OCI-LY1 (cell line): ENCODE results near the gene ZNF618.

ENCODE experiments used
- H2AFZ ChIP-seq: fragments of 200-600 bp; sonication (generic), shearing (Covaris generic); 2 replicates; pipeline ENCODE4 v1.6.0; 2014; ENCODE audit warnings: antibody characterized with exemption, mild to moderate bottlenecking, low read length
- H3F3A ChIP-seq: fragments of 200-600 bp; sonication (generic), shearing (Covaris generic); 2 replicates; pipeline ENCODE4 v1.6.0; 2014; ENCODE audit warnings: mild to moderate bottlenecking, antibody characterized with exemption, low read length, moderate library complexity; ENCODE audit not compliant: insufficient read depth
- H3K27ac ChIP-seq: fragments of 200-600 bp; sonication (generic); 2 replicates; pipeline ENCODE4 v1.5.1; 2014; ENCODE audit warnings: low read length, mixed run types, mild to moderate bottlenecking, low read depth; ENCODE audit not compliant: poor library complexity, severe bottlenecking
- H3K27me3 ChIP-seq: fragments of 200-600 bp; sonication (generic); 2 replicates; pipeline ENCODE4 v1.6.0; 2014; ENCODE audit warnings: antibody characterized with exemption, mild to moderate bottlenecking, low read length, moderate library complexity; ENCODE audit not compliant: insufficient read depth
- H3K36me3 ChIP-seq: fragments of 200-600 bp; sonication (generic); 2 replicates; pipeline ENCODE4 v1.6.1; 2014; ENCODE audit warnings: mild to moderate bottlenecking, antibody characterized with exemption, low read length, moderate library complexity, mixed read lengths; ENCODE audit not compliant: insufficient read depth
- H3K4me1 ChIP-seq: fragments of 200-600 bp; sonication (generic); 2 replicates; pipeline ENCODE4 v1.5.1; 2014; ENCODE audit warnings: mild to moderate bottlenecking, low read length, moderate library complexity; ENCODE audit not compliant: insufficient read depth, severe bottlenecking
- H3K4me2 ChIP-seq: fragments of 200-600 bp; sonication (generic), shearing (Covaris generic); 2 replicates; pipeline ENCODE4 v1.6.1; 2014; ENCODE audit warnings: low read length
- H3K4me3 ChIP-seq: fragments of 200-600 bp; sonication (generic); 2 replicates; pipeline ENCODE4 v1.5.1; 2014; ENCODE audit warnings: low read length, low read depth, mild to moderate bottlenecking, mixed read lengths; ENCODE audit not compliant: poor library complexity, severe bottlenecking
- H3K79me2 ChIP-seq: fragments of 200-600 bp; shearing (Covaris generic); 2 replicates; pipeline ENCODE4 v1.6.1; 2016; ENCODE audit warnings: mixed run types, low read length, mixed read lengths; ENCODE audit not compliant: insufficient read depth
- H3K9ac ChIP-seq: fragments of 200-600 bp; sonication (generic), shearing (Covaris generic); 2 replicates; pipeline ENCODE4 v1.6.1; 2014; ENCODE audit warnings: mild to moderate bottlenecking, low read length, mixed read lengths
- H3K9me2 ChIP-seq: fragments of 200-600 bp; sonication (generic), shearing (Covaris generic); 2 replicates; pipeline ENCODE4 v1.6.1; 2014; ENCODE audit warnings: low read depth, mild to moderate bottlenecking, low read length, mixed read lengths
- H3K9me3 ChIP-seq: fragments of 200-600 bp; shearing (Covaris generic); 2 replicates; pipeline ENCODE4 v1.6.1; 2014; ENCODE audit warnings: low read length, mixed read lengths
- H4K20me1 ChIP-seq: fragments of 200-600 bp; sonication (generic), shearing (Covaris generic); 2 replicates; pipeline ENCODE4 v1.6.0; 2016; ENCODE audit warnings: mild to moderate bottlenecking, low read length; ENCODE audit not compliant: insufficient read depth
- CTCF ChIP-seq: fragments of 200-600 bp; sonication (generic), shearing (Covaris generic); IDR thresholded peaks from 2 replicates; pipeline ENCODE4 v1.5.1; 2017; ENCODE audit warnings: mild to moderate bottlenecking, antibody characterized with exemption, low read length, moderate library complexity, mixed read lengths
- EZH2 ChIP-seq: fragments of 200-600 bp; sonication (generic), shearing (Covaris generic); IDR thresholded peaks from 2 replicates; pipeline ENCODE4 v1.8.0; 2017; ENCODE audit warnings: borderline replicate concordance, mixed run types, mild to moderate bottlenecking, antibody characterized with exemption, low read length, moderate library complexity, mixed read lengths

The ZNF618 gene

GRCh38 chr9:113992276-113992951, 116.3 kb downstream of the ZNF618 start:
- Histone ChIP-seq H3K27ac (no peak overlapping the region), H3K4me2 (no peak overlapping the region), H3K36me3 (no peaks in the 10 kb centered on the region)

GRCh38 chr9:113992994-113993393, 116.9 kb downstream of the ZNF618 start:
- TF ChIP-seq CTCF (no peak), EZH2 (no peak)
- H3K27me3 ChIP-seq = 0 out of 2 replicates have a peak, but pooled peaks cover 3% of the 10 kb centered on the region

More at GRCh38 chr9:113992276-113992951, 116.3 kb downstream of the ZNF618 start:
- no peaks in the 10 kb centered on the region for H4K20me1 ChIP-seq
- H3K9ac ChIP-seq = no peak overlapping the region
- H3K27me3 ChIP-seq = 0 out of 2 replicates have a peak, but pooled peaks cover 3% of the 10 kb centered on the region
- no peaks in the 10 kb centered on the region for H3K9me3 ChIP-seq
- no peaks in the 10 kb centered on the region for H3K4me1 ChIP-seq
- H3K9me2 ChIP-seq = no peaks in the 10 kb centered on the region
- no peaks in the 10 kb centered on the region for H3K79me2 ChIP-seq
- TF ChIP-seq CTCF (no peak), EZH2 (no peak)
- no peaks in the 10 kb centered on the region for H3F3A ChIP-seq
- H2AFZ ChIP-seq = no peak overlapping the region
- no peak overlapping the region for H3K4me3 ChIP-seq

GRCh38 chr9:113993838-113994540, 117.9 kb downstream of the ZNF618 start:
- H3K4me2 ChIP-seq = no peak overlapping the region
- H3K4me1 ChIP-seq = no peaks in the 10 kb centered on the region
- H3K4me3 ChIP-seq = no peak overlapping the region
- H2AFZ ChIP-seq = no peak overlapping the region
- no peak for TF ChIP-seq EZH2
- TF ChIP-seq CTCF = no peak
- H4K20me1 ChIP-seq = no peaks in the 10 kb centered on the region
- H3F3A ChIP-seq = no peaks in the 10 kb centered on the region
- no peaks in the 10 kb centered on the region for H3K36me3 ChIP-seq
- H3K9me2 ChIP-seq = no peaks in the 10 kb centered on the region
- no peak overlapping the region for H3K27ac ChIP-seq
- H3K79me2 ChIP-seq = no peaks in the 10 kb centered on the region
- H3K9me3 ChIP-seq = no peaks in the 10 kb centered on the region
- H3K9ac ChIP-seq = no peak overlapping the region
- 0 out of 2 replicates have a peak, but pooled peaks cover 3% of the 10 kb centered on the region for H3K27me3 ChIP-seq

More at GRCh38 chr9:113992994-113993393, 116.9 kb downstream of the ZNF618 start:
- Histone ChIP-seq H3K9me3 (no peaks in the 10 kb centered on the region), H3K9ac (no peak overlapping the region), H3K36me3 (no peaks in the 10 kb centered on the region), H3K4me3 (no peak overlapping the region), H2AFZ (no peak overlapping the region), H3K27ac (no peak overlapping the region), H3K4me1 (no peaks in the 10 kb centered on the region), H3F3A (no peaks in the 10 kb centered on the region), H3K79me2 (no peaks in the 10 kb centered on the region), H4K20me1 (no peaks in the 10 kb centered on the region), H3K4me2 (no peak overlapping the region), H3K9me2 (no peaks in the 10 kb centered on the region)
